Epithelial cell of esophagus (primary cell): ENCODE measurements around the gene FNIP2.
A peak's percentile ranks its signal among the peaks of the same experiment; 100 is the strongest.
"Not testable (repeated sequence)": the region's sequence is repeated elsewhere in the genome, so short reads cannot be mapped to it uniquely, and the experiment has no call there.

Experiments used
- DNase-seq: peaks from one replicate; pipeline ENCODE4 v3.0.0; 2010; ENCODE audit warnings: low read depth
- H3K4me3 ChIP-seq: 2 replicates; pipeline ENCODE4 v1.5.1; 2011; ENCODE audit warnings: mild to moderate bottlenecking, low read length, control low read depth
- CTCF ChIP-seq: IDR thresholded peaks from 2 replicates; pipeline ENCODE4 v1.5.1; 2011; ENCODE audit warnings: low read depth, mild to moderate bottlenecking, low read length, control low read depth, inconsistent platforms; ENCODE audit not compliant: insufficient read depth; ENCODE audit errors: missing control alignments

FNIP2 gene

DNA sequence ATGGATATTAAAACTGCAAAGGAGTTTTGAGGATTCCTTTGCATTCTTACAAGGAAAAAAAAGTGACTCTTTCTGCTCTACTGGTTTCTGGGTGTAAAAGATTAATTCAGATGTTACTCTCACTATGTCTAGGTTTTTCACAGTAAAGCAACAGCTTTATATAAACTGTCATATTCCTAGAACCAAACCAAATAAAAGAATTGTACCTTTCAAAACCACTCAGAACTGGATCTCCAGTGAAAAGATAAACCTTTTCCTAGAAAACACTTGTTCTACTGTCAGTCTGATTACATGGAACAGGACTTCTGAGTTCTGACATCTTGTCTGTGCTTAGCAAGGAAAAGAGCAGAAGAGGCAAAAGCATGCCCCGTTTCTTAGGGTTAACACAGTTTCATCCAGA is 40.6 kb upstream of the FNIP2 start:
- no peak overlapping the region for H3K4me3 ChIP-seq
- no peak for TF ChIP-seq CTCF
- DNase-seq: no peak

DNA sequence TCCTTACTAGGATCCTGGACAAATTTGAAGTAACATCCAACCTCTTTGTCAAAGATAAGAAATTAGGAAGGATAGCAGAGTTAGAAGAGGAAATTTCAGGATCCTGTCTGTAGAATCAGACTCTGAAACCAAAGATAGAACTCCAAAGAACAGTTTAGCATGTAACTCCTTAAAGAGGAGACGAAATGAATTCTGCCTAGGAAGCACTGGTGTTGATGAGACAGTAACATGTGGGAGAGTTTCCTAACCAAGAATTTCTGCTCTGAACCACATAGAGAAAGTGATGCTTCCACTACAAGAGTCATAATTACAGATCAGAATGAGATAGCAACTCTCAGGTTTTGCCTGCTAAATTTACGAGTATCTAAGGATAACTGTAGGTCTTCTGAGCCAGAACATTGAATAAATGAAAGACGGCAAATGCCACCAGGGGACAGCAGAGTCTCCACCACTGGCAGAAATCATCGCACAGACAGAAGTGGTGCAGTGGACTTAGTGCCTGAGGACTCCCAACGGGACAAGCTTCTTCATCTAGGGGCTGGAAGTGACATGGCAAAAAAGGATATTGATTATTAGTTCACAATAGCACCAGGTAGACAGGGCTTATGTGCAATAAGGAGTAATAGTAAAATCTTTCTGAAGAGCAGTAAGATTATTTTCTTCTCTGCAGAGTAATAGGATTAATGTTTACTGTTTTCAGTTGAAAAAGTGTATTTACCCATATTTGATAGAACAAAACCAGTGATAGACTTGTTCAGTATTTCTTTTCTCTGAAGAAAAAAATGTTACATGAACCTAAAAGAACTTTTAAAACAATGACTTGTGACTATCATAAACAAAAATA is 38.9 kb upstream of the FNIP2 start:
- peak; percentile 94 for TF ChIP-seq CTCF
- H3K4me3 ChIP-seq: no peak overlapping the region
- peak; percentile 69 for DNase-seq

- DNase-seq: no peak
- TF ChIP-seq CTCF: no peak
- H3K4me3 ChIP-seq: no peak overlapping the region
Observed at GRCh38 chr4:158738866-158739265, 30.0 kb upstream of the FNIP2 start.

GRCh38 chr4:158739600-158739999 is 29.2 kb upstream of the FNIP2 start:
- no peak for DNase-seq
- TF ChIP-seq CTCF: no peak
- H3K4me3 ChIP-seq: no peak overlapping the region

- TF ChIP-seq CTCF: no peak
- DNase-seq: peak; percentile 68
- H3K4me3 ChIP-seq: no peak overlapping the region
Observed at GRCh38 chr4:158741326-158742021, 27.4 kb upstream of the FNIP2 start.

- not testable (repeated sequence) for DNase-seq, H3K4me3 ChIP-seq
Observed at GRCh38 chr4:158746537-158746936, 22.3 kb upstream of the FNIP2 start.

GRCh38 chr4:158750379-158750778 is 18.4 kb upstream of the FNIP2 start:
- TF ChIP-seq CTCF: no peak
- no peak for DNase-seq

More at GRCh38 chr4:158750379-158750778, 18.4 kb upstream of the FNIP2 start:
- H3K4me3 ChIP-seq: no peak overlapping the region
